GM19438 (cell line): ENCODE results near the gene OPHN1.
A peak's percentile ranks its signal among the peaks of the same experiment; 100 is the strongest.
"Not testable (repeated sequence)": the region's sequence is repeated elsewhere in the genome, so short reads cannot be mapped to it uniquely, and the experiment has no call there.

Source experiments
- ATAC-seq: cut with Tn5 transposase; IDR thresholded peaks from one replicate; pipeline ENCODE4 v1.9.1; 2021; ENCODE audit warnings: low read depth; ENCODE audit not compliant: unreplicated experiment

OPHN1 gene

DNA sequence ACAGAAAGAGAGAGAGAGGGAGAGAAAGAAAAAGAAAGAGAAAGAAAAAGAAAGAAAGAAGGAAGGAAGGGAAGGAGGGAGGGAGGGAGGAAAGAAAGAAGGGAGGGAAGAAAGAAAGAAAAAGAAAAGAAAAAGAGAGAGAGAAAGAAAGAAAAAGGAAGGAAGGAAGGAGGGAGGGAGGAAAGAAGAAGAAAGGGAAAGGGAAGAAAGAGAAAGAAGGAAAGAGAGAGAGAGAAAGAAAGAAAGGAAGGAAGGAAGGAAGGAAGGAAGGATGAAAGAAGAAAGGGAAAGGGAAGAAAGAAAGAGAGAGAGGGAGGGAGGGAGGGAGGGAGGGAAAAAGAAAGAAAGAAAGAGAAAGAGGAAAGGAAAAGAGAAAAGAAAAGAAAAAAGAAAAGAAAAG lies 10.8 kb downstream of the OPHN1 start:
- ATAC-seq: no peak

DNA sequence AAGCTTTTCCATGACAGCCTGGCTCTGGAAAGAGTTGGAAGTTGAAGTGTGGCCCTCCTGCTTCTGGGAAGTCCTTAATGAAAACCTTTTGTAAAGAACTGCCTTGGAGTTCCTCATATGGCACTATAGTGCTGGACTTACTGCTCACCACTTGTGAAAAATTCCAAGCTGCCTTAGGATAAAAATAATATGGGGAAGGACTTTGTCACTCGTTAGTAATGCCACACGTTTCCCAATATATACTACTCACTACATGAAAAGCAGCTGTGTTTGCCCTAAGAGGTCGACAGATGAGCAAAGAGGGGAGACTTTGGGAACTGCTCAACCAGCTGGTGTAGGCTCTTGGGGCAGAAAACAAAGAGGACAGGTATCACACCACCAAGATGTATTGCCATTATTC lies 11.7 kb downstream of the OPHN1 start:
- no peak for ATAC-seq

DNA sequence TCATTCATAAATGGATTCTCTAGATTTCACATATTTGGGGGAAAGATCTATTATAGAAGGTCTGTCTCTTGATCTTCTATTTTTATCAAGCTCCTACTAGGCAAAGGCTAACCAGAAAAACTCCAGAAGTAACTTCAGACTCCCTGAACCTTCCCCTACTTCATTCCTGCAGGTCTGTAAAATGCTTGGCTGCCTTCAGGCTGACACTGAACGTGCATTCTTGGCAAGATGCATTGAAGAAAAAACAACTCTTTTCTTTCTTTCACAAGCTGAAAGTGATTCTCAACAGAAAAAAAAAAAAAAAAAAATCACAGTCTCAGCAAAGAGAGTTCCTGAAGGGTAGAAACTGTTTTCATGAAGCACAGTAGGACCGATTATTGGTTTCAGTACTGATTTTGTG lies 12.7 kb downstream of the OPHN1 start:
- ATAC-seq: no peak

DNA sequence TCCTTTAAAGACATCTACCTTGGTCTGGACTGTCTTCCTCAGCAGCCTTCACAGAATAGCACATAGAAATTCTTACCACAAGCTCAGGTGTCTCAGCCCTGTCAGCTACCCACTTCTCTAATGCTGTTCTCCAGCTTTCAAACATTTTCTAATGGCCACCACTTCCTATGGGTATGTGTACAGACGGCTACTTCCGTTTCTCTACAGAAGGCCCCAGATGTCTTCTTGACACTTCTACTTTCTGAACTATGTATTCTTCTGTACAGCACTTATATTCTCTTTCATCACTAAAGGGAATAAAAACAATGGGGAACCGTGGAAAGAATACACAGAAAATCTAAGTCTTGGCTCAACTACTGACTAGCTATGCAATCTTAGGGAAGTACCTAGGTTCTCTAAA lies 13.3 kb downstream of the OPHN1 start:
- ATAC-seq: peak; percentile 96

DNA sequence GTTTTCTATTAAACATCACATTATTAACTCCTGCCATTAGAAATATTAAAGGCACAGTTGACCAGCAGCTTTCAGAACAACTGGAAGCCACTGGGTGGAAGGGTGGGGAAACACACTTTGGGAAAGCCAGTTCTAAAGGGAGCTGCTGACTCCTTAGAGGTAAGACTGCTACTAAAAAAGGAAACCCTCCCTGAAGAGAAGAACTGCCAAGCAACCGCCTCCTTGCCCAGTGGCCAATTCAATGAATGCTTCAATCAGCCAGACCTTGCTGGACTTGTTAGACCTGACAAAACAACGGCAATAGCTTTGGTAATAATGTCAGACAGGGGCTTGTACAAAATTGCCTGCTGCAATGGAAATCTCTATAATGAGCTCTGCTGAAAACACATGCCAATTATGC lies 15.6 kb downstream of the OPHN1 start:
- ATAC-seq: no peak

DNA sequence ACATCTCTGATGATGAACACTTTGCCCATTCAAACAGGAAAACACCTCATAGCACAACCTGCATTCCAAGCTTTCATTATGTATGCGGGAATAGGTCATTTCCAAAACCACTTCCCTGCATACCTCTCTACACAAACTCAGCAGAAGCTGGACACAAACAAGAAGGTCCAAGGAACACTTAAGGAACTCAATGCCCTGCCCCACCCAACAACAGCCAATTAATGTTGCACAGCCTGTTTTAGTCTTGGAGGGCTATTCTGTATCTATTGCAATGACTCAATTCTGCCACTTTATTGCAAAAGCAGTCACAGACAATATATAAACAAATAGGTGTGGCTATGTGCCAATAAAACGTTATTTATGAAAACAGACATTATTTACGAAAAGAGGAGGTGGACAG lies 16.7 kb downstream of the OPHN1 start:
- no peak for ATAC-seq

DNA sequence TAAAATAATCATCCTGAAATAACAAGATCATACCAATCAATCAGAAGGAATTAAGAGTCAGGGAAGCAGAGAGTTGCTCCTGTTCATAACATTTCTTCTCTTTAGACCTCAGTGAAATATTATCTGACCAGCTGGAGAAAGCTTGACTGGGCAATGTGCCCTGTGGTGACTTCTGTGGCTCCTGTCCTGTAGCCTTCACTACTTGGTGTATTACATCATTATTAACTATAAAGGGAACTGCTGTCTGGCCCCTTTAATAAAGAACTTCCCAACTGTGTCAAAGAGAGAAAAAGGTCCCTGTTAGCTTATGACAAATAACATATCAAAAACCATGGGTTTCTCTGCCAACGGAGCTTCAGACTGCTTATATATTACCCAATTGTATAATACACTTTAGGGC lies 18.0 kb downstream of the OPHN1 start:
- no peak for ATAC-seq

DNA sequence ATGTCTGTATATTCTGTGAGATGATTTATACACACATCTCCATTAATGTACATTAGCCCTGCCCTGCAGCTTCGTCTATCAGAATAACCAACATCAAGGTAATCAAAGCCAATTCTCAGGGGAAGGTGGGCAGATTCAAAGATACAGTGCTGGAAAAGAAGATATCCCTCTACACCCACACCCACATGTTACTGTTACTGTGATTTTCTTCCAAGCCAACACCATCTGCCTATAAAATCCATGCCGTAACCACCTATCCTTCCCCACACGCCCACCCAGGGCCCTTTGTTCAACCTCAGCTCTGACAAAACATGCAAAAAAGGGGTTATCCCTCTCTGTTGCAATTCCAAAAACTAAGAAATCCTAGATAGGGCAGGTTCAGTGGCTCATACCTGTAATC lies 20.0 kb downstream of the OPHN1 start:
- no peak for ATAC-seq

DNA sequence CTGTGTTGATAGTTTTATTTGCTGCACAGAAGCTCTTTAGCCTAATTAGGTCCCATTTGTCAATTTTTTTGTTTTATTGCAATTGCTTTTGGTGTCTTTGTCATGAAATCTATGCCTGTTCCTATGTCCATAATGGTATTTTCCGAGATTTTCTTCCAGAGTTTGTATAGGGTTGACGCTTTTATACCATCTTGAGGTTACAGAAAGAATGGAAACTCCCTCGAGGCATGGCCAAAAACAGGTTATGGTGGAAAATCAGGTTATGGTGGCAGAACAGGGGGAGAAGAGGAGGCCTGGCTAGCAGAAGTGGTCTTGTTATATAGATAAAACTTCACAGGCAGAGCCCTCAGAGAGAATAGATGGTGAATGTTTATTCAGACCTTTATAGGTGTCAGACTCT lies 21.6 kb downstream of the OPHN1 start:
- ATAC-seq: no peak

DNA sequence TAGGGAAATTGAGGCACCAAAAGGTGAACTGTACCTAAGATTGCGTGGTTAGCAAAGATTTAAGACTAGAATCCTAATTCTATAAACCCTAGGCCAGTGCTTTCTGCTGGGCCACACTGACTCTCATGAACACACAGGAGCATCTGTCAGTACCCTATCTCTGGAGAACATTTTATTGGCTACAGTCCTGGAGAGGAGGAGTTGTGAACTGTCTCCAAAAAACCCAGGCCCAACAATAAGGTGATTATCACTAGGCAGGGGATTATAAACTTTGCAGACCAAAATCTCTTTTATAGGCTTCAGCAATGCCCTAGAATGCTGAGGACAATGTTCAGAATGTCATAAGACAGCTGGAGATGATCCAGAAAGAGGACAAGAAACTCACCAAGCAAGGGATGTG lies 24.1 kb downstream of the OPHN1 start:
- ATAC-seq: no peak

DNA sequence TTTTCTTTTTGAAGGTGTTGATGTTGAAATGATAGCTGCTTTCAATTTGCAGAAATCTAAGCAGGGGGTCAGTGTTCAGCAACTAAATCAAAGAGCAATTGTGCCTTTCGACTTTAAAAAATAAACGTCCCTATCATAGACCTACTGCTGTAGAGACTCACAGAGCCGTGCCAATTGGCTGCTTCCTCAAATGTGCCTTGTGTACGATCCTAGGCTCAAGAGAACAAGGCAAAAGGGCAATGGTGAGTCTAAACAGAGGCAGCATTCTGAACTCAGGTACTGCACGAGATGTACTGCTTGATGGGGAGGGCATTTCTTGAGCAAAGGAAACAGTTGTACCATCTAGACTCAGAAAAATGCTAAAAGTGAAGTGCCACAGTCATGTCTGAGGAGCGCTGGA lies 29.8 kb downstream of the OPHN1 start:
- no peak for ATAC-seq

DNA sequence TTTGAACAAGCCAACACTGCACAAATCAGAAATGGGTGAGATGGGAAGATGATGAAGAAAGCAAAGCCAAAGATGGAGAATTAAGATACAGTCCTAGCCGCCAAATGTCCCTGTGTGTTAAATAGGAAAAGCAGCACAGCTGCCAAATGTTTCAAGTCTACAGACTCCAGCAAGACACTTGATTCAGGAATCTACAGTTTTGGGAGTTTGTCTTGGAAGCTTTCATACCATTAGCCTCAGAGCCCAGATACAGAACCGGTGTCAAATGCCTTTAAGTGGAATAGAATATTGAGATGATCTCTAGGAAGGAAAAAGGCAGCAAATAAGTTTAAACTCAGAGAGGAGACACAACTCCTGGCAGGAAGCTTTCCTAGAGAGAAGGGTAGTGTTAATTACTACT lies 30.3 kb downstream of the OPHN1 start:
- ATAC-seq: no peak

DNA sequence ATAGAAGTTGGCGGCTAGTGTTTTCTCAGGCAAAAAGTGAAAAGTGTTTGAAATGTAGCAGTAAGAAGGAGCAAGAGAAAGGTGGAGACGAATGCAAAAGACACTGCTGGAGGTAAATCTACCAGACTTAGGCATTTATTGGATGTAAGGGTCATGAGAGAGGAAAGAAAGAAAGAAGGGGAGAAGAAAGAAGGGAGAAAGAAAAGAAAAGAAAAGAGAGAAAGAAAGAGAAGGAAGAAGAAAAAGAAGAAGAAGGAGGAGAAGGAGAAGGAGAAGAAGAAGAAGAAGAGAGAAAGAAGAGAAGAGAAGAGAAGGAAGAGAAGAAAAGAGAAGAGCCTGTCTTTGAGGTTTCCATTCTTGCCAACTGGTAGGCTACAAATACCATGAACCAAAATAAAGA lies 31.2 kb downstream of the OPHN1 start:
- ATAC-seq: no peak

DNA sequence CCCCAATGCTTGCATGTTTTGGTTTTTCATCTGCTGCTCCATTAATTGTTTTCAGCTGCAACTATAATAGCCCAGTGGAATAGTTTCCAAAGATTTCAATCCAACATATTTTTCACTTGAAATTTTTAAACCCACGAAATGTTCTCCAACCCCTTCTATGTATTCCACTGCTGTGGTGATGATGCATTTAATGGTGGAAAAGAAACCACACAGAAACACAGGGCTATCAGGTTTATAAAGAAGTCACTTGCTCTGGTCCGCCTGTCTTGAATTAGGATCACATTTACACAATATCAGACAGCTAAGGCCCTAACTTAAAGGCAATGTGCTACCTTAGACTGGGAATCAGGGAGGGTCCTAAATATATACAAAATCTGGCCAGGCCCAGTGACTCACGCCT lies 35.0 kb downstream of the OPHN1 start:
- no peak for ATAC-seq

DNA sequence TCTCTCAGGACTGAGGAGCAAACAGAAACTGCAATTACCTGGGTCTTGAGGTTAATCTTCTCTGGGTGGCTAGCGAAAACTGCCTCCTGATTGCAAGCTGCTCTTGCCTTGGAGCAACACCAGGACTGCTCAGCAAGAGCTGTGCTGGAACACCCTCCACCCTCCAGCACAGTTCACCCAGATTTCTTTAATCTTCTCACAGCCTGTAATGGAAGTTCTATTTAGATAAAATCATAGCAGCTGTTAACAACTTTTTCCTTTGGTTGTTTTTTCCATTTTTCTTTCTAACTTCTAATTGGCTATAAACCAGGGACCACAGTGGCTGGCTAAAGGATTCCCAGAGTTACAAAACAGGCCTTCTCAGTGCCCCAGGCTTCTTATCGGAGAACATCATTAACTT lies 36.3 kb downstream of the OPHN1 start:
- ATAC-seq: no peak

DNA sequence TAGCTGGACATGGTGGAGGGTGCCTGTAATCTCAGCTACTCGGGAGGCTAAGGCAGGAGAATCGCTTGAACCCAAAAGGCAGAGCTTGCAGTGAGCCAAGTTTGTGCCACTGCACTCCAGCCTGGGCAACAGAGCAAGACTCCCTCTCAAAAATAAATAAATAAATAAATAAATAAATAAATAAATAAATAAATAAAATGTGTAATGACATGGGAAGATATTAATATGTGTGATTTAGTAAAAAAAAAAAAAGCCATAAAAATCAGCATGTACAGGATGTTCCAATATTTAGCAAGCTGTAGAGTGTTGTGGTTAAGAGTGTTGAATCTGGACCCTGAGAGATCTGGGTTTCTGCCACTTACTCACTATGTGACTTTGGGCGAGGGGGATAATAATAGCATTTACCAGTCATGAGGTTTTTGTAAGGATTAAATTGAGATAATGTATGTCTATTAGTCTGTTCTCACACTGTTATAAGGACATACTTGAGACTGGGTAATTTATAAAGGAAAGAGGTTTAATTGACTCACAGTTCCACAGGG lies 43.8 kb downstream of the OPHN1 start:
- ATAC-seq: not testable (repeated sequence)

DNA sequence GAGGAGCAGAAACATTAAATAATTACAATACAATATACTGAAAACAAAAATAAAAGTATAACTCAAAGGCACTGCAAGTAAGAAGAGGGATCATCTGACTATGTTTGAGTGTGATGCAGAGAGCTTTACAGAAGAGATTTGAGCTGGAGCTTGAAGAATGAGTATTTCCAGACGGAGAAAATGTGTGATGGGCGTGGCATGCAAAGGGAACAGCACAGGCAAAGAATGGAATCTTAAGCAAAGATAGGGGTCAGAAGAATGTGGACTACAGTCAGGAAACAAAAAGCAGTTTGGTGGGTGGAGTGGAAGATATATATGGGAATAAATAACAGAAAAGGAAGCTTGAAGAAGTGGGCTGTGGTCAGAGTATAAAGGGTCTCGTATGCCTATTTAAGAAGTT lies 45.5 kb downstream of the OPHN1 start:
- no peak for ATAC-seq

DNA sequence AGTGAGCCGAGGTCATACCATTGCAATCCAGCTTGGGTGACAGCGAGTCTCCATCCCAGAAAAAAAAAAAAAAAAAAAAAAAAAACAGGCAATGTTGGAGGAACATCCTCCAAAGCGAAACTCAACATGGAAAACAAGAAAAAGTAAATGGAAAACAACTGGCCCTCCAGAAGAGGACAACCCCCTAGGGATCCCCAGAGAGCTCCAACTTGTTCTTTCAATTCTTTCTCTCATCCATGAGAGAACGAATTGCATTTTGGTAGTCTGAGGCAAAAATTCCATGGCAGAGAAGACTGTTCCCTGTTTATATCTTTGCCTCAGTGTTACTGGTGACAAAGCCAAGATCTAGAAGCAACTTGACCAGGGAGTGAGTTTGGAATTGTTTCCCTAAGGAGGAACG lies 49.8 kb downstream of the OPHN1 start:
- ATAC-seq: no peak

DNA sequence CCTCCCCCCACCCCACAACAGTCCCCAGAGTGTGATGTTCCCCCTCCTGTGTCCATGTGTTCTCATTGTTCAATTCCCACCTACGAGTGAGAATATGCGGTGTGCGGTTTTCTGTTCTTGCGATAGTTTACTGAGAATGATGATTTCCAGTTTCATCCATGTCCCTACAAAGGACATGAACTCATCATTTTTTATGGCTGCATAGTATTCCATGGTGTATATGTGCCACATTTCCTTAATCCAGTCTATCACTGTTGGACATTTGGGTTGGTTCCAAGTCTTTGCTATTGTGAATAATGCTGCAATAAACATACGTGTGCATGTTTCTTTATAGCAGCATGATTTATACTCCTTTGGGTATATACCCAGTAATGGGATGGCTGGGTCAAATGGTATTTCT lies 55.7 kb downstream of the OPHN1 start:
- not testable (repeated sequence) for ATAC-seq

DNA sequence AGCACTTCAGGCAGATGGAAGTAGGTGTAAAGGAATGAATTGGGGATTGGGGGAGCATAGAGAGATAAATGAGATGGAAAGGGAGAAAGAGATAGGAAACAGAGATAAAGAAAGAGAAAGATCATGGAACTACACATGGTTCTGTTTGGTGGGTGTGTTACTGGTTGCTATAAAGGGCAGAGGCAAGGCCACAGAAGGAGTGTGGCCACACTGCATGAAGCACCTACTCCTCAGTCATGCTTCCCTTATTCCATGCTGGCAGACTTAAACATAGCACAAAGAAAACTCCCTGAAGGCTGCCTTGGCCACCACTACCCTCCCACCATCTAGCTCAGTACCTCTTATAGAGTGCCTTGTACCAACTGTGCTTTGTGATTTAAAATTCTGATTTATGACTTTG lies 56.9 kb downstream of the OPHN1 start:
- ATAC-seq: no peak

DNA sequence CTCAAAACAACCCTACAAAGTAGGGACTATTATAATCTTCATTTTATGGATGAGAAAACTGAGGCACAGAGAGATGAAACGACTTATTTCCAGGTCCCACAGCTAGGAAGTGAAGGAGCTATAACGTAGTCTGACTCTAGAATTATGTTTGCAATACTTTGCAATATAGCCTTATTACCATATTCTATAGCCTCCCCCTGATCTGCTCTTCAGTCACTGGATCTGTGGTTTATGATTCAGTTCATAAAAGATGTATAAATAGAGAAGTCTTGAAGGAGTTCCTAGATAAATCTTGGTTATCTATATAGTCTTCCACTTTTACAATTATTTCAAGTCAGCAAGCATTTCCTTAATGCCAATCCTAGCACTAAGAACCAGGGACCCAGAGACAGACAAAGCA lies 57.5 kb downstream of the OPHN1 start:
- ATAC-seq: no peak

DNA sequence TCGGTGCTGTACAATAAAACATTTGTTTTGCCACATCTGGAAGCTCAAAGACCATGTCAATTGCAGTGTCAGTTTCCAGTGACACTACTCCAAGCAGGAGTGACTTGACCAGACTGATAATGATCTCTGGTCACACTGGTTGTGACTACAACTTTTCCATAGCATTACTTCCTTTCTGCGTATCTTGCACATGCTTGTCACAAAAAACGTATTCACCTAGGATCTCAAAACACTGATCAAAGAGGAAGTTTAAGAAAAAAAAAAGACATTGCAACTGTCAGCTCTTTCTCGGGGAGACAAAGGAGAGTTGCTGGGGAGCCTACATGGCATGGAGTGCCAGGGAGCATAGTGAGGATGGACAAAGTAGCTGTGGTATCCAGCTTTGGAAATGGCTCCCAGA lies 60.6 kb downstream of the OPHN1 start:
- ATAC-seq: no peak

DNA sequence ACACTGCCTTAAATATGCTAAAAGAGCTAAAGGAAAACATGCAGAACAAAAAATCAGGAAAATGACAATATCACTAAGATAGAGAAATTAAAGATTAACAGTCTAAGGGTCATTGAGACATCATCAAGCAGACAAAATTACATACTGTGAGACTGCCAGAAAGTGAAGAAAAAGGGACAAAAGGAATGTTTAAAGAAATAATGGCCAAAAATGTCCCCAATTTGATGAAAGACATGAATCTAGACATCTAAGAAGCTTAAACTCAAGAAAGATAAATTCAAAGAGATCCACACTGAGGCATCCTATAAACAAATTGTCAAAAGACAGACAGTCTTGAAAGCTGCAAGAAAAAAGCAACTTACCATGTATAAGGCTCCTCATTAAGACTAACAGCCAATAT lies 63.7 kb downstream of the OPHN1 start:
- ATAC-seq: no peak
